ENCODE data around the gene PPP1CA. TPM values are rescaled to one million over a fixed set of nuclear protein-coding genes. Genes with fewer than 3 reads are reported as not detected.
A peak's percentile ranks its signal among the peaks of the same experiment; 100 is the strongest.

Gene PPP1CA
- total and polyA plus RNA-seq, 4 donors, result 62.4 to 92.9 (median 75.9) TPM

DNA sequence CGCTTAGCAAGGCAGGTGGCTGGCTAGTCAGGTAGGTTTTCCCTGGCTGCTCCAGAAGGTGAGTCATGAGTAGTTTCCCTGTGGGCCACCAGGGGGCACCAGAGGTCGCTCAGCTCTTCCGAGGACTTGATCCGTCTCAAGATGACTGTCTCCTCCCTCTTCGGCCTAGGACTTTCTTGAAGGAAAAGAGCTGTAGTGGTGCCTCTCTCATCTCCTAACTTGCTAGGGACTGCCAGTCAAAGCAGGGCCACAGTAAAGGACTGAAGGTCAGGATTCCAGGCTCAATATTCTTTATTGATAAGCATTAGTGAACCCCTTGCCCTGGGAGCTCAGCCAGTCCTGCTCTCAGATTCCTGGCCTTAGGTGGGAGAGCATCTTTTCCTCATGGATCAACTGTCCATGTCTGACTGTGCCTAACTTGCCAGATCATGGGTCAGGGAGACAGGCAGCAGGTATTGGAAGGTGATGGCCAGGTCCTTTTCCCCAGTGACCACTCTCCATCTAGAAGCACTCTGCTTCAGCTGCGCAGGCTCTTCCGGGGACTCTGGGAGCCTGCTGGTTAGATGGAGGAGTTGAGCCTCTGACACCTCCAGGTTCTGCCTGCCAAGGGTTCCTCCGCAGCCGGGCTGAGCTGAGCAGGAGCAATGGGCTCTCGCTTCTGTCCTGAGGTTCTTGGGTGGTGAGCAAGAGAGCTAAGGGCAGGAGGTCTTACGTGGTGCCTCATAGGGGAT, 50.2 kb downstream of the PPP1CA start:
- Histone ChIP-seq H3K4me1 (ENCODE audit: control insufficient read depth in 4 of 4, insufficient read depth in 4 of 4, low read length in 3 of 4) (peaks cover 14 to 45% (median 30%) of the 10 kb centered on the region in 4 donors), H3K9ac (ENCODE audit: low read depth in 1 of 2, low read length in 2 of 2) (peak overlapping the region in 1 of 2 donors; percentile 58), H3K36me3 (ENCODE audit: control insufficient read depth in 4 of 4, insufficient read depth in 3 of 4, low read depth in 1 of 4, low read length in 3 of 4) (peaks cover 0 to 1% (median 0%) of the 10 kb centered on the region in 4 donors), H3K4me3 (ENCODE audit: low read depth in 1 of 3, low read length in 3 of 3) (no peak overlapping the region), H3K27ac (ENCODE audit: low read depth in 1 of 2, low read length in 2 of 2) (peak overlapping the region; percentile 1 to 26), H3K9me3 (ENCODE audit: control insufficient read depth in 4 of 4, low read length in 3 of 4) (no peaks in the 10 kb centered on the region), H3K27me3 (ENCODE audit: control insufficient read depth in 4 of 4, insufficient read depth in 4 of 4, low read length in 3 of 4) (no peaks in the 10 kb centered on the region)
- DNase-seq (ENCODE audit: low spot score), result peak; percentile 76
- TF ChIP-seq YY1 (IDR thresholded peaks at IDR 0.05) (no peak), NR2F2 (IDR thresholded peaks at IDR 0.05) (no peak), RAD21 (IDR thresholded peaks at IDR 0.05) (peak; percentile 80 to 82), HNF4G (IDR thresholded peaks at IDR 0.05) (no peak), SP1 (IDR thresholded peaks at IDR 0.05) (no peak), TAF1 (conservative IDR thresholded peaks at IDR 0.05) (no peak), GABPA (IDR thresholded peaks at IDR 0.05 in 1 of 2, conservative IDR thresholded peaks at IDR 0.05 in 1 of 2) (no peak), EGR1 (IDR thresholded peaks at IDR 0.05; ENCODE audit: low read depth in 2 of 2) (no peak), FOXA2 (IDR thresholded peaks at IDR 0.05) (no peak), RXRA (IDR thresholded peaks at IDR 0.05) (no peak), JUND (IDR thresholded peaks at IDR 0.05) (peak; percentile 87 to 95), FOXA1 (IDR thresholded peaks at IDR 0.05) (no peak), HNF4A (conservative IDR thresholded peaks at IDR 0.05) (no peak)
- TF ChIP-seq, protein P1, sequence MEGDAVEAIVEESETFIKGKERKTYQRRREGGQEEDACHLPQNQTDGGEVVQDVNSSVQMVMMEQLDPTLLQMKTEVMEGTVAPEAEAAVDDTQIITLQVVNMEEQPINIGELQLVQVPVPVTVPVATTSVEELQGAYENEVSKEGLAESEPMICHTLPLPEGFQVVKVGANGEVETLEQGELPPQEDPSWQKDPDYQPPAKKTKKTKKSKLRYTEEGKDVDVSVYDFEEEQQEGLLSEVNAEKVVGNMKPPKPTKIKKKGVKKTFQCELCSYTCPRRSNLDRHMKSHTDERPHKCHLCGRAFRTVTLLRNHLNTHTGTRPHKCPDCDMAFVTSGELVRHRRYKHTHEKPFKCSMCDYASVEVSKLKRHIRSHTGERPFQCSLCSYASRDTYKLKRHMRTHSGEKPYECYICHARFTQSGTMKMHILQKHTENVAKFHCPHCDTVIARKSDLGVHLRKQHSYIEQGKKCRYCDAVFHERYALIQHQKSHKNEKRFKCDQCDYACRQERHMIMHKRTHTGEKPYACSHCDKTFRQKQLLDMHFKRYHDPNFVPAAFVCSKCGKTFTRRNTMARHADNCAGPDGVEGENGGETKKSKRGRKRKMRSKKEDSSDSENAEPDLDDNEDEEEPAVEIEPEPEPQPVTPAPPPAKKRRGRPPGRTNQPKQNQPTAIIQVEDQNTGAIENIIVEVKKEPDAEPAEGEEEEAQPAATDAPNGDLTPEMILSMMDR (IDR thresholded peaks at IDR 0.05; ENCODE audit: low read depth, low read length, missing input control), result peak; percentile 79
- TF ChIP-seq, protein P2, sequence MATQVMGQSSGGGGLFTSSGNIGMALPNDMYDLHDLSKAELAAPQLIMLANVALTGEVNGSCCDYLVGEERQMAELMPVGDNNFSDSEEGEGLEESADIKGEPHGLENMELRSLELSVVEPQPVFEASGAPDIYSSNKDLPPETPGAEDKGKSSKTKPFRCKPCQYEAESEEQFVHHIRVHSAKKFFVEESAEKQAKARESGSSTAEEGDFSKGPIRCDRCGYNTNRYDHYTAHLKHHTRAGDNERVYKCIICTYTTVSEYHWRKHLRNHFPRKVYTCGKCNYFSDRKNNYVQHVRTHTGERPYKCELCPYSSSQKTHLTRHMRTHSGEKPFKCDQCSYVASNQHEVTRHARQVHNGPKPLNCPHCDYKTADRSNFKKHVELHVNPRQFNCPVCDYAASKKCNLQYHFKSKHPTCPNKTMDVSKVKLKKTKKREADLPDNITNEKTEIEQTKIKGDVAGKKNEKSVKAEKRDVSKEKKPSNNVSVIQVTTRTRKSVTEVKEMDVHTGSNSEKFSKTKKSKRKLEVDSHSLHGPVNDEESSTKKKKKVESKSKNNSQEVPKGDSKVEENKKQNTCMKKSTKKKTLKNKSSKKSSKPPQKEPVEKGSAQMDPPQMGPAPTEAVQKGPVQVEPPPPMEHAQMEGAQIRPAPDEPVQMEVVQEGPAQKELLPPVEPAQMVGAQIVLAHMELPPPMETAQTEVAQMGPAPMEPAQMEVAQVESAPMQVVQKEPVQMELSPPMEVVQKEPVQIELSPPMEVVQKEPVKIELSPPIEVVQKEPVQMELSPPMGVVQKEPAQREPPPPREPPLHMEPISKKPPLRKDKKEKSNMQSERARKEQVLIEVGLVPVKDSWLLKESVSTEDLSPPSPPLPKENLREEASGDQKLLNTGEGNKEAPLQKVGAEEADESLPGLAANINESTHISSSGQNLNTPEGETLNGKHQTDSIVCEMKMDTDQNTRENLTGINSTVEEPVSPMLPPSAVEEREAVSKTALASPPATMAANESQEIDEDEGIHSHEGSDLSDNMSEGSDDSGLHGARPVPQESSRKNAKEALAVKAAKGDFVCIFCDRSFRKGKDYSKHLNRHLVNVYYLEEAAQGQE (IDR thresholded peaks at IDR 0.05), result no peak
- TF ChIP-seq, protein P3, sequence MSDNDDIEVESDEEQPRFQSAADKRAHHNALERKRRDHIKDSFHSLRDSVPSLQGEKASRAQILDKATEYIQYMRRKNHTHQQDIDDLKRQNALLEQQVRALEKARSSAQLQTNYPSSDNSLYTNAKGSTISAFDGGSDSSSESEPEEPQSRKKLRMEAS (IDR thresholded peaks at IDR 0.05), result no peak
- TF ChIP-seq, protein P4, sequence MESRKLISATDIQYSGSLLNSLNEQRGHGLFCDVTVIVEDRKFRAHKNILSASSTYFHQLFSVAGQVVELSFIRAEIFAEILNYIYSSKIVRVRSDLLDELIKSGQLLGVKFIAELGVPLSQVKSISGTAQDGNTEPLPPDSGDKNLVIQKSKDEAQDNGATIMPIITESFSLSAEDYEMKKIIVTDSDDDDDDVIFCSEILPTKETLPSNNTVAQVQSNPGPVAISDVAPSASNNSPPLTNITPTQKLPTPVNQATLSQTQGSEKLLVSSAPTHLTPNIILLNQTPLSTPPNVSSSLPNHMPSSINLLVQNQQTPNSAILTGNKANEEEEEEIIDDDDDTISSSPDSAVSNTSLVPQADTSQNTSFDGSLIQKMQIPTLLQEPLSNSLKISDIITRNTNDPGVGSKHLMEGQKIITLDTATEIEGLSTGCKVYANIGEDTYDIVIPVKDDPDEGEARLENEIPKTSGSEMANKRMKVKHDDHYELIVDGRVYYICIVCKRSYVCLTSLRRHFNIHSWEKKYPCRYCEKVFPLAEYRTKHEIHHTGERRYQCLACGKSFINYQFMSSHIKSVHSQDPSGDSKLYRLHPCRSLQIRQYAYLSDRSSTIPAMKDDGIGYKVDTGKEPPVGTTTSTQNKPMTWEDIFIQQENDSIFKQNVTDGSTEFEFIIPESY (IDR thresholded peaks at IDR 0.05), result no peak
- TF ChIP-seq, protein P5, sequence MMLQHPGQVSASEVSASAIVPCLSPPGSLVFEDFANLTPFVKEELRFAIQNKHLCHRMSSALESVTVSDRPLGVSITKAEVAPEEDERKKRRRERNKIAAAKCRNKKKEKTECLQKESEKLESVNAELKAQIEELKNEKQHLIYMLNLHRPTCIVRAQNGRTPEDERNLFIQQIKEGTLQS (IDR thresholded peaks at IDR 0.05), result peak; percentile 31
- 55% methylated on average over 11 of the region's 11 CpGs for WGBS

All from liver (tissue), 9 donors.